ENCODE data around the gene ARHGEF28. TPM values are rescaled to one million over a fixed set of nuclear protein-coding genes. Genes with fewer than 3 reads are reported as not detected.

ARHGEF28 gene
- polyA plus RNA-seq, 1 donor from 2014 or later, result not detected

DNA sequence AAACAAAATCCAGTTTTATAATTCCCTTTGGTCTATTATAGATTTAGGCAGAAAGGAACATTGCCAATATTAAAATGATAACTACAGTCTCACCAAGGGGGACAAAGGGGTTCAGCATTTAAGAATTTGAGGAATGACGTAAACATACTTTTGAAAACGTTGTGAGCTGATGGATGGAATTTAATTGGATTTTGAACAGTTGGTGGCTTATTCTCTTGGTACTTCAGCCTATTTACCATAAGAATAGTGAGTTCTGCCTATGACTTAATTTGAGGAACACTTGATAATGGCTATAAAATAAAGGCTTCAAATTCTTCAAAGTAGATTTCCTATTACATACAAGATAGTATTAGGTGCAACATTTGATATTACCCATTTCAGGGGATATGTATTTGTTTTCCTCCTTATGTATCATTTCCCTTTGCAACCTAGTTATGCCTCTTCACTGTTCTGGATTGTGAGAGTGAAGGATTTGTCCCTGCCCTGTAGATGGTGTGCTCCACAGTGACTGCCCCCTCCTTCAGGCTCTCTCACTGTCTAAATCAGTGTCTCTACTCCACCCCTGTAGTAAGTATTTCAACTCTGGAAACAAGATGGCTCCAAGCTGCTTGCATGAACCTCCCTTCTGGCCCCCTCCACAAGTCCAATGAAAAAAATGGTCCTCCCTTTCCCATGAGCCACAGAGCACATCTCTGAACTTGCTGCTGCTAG lies 225.6 kb downstream of the ARHGEF28 start:
- Histone ChIP-seq H3K9ac (ENCODE audit: low read length) (no peak overlapping the region), H3K79me2 (replicated peaks; ENCODE audit: insufficient read depth, low read length) (no peaks in the 10 kb centered on the region), H3K27ac (ENCODE audit: low read length) (no peak overlapping the region), H2AFZ (ENCODE audit: low read depth, low read length) (no peak overlapping the region), H3K4me2 (ENCODE audit: low read length) (no peak overlapping the region), H3K4me3 (ENCODE audit: low read length) (no peak overlapping the region), H3K9me3 (ENCODE audit: low read length) (no peaks in the 10 kb centered on the region), H3K27me3 (ENCODE audit: insufficient read depth, low read depth, low read length) (no peaks in the 10 kb centered on the region), H3K36me3 (ENCODE audit: insufficient read depth, low read length) (no peaks in the 10 kb centered on the region), H3F3A (ENCODE audit: insufficient read depth, low read length, poor library complexity, severe bottlenecking) (no peaks in the 10 kb centered on the region), H3K9me2 (ENCODE audit: insufficient read depth, low read length) (no peaks in the 10 kb centered on the region), H4K20me1 (ENCODE audit: insufficient read depth) (no peaks in the 10 kb centered on the region)
- TF ChIP-seq SMC3 (conservative IDR thresholded peaks at IDR 0.05; ENCODE audit: poor library complexity) (no peak), EZH2 (IDR thresholded peaks at IDR 0.05; ENCODE audit: borderline replicate concordance, insufficient read depth, low read length, poor library complexity, severe bottlenecking) (no peak), MXI1 (conservative IDR thresholded peaks at IDR 0.05; ENCODE audit: poor library complexity, severe bottlenecking) (no peak), RAD21 (conservative IDR thresholded peaks at IDR 0.05) (no peak), POLR2AphosphoS5 (IDR thresholded peaks at IDR 0.05) (no peak), TAF1 (IDR thresholded peaks at IDR 0.05; ENCODE audit: low read depth) (no peak), EP300 (conservative IDR thresholded peaks at IDR 0.05; ENCODE audit: poor library complexity, severe bottlenecking) (no peak)
- TF ChIP-seq, protein P1, sequence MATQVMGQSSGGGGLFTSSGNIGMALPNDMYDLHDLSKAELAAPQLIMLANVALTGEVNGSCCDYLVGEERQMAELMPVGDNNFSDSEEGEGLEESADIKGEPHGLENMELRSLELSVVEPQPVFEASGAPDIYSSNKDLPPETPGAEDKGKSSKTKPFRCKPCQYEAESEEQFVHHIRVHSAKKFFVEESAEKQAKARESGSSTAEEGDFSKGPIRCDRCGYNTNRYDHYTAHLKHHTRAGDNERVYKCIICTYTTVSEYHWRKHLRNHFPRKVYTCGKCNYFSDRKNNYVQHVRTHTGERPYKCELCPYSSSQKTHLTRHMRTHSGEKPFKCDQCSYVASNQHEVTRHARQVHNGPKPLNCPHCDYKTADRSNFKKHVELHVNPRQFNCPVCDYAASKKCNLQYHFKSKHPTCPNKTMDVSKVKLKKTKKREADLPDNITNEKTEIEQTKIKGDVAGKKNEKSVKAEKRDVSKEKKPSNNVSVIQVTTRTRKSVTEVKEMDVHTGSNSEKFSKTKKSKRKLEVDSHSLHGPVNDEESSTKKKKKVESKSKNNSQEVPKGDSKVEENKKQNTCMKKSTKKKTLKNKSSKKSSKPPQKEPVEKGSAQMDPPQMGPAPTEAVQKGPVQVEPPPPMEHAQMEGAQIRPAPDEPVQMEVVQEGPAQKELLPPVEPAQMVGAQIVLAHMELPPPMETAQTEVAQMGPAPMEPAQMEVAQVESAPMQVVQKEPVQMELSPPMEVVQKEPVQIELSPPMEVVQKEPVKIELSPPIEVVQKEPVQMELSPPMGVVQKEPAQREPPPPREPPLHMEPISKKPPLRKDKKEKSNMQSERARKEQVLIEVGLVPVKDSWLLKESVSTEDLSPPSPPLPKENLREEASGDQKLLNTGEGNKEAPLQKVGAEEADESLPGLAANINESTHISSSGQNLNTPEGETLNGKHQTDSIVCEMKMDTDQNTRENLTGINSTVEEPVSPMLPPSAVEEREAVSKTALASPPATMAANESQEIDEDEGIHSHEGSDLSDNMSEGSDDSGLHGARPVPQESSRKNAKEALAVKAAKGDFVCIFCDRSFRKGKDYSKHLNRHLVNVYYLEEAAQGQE (IDR thresholded peaks at IDR 0.05; ENCODE audit: borderline replicate concordance), result no peak
- TF ChIP-seq, protein P2, sequence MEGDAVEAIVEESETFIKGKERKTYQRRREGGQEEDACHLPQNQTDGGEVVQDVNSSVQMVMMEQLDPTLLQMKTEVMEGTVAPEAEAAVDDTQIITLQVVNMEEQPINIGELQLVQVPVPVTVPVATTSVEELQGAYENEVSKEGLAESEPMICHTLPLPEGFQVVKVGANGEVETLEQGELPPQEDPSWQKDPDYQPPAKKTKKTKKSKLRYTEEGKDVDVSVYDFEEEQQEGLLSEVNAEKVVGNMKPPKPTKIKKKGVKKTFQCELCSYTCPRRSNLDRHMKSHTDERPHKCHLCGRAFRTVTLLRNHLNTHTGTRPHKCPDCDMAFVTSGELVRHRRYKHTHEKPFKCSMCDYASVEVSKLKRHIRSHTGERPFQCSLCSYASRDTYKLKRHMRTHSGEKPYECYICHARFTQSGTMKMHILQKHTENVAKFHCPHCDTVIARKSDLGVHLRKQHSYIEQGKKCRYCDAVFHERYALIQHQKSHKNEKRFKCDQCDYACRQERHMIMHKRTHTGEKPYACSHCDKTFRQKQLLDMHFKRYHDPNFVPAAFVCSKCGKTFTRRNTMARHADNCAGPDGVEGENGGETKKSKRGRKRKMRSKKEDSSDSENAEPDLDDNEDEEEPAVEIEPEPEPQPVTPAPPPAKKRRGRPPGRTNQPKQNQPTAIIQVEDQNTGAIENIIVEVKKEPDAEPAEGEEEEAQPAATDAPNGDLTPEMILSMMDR (IDR thresholded peaks at IDR 0.05; ENCODE audit: poor library complexity, severe bottlenecking), result no peak

DNA sequence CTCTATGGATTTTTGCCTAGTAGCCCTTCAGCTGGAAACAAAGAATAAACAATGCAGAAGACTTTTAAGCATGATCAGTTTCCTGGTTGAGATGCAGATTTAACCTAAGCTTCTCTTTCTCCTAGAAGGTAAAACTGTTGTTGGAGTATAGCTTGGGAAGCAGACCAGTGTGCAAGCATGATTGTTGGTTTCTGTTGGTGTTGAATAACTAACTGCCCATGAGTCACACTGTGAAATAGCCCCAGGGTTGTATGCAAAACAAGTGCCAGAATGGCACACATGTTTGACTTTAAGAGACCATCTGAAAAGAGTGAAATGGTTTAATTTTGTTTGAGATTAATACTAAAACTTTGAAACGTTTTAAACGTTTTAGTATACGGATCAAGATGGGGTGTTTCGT lies 227.1 kb downstream of the ARHGEF28 start:
- Histone ChIP-seq H3K27me3 (ENCODE audit: insufficient read depth, low read depth, low read length) (no peaks in the 10 kb centered on the region), H3K27ac (ENCODE audit: low read length) (no peak overlapping the region), H4K20me1 (ENCODE audit: insufficient read depth) (no peaks in the 10 kb centered on the region), H3K4me2 (ENCODE audit: low read length) (no peak overlapping the region), H2AFZ (ENCODE audit: low read depth, low read length) (no peak overlapping the region), H3K9me3 (ENCODE audit: low read length) (no peaks in the 10 kb centered on the region), H3K4me3 (ENCODE audit: low read length) (no peak overlapping the region), H3K9me2 (ENCODE audit: insufficient read depth, low read length) (no peaks in the 10 kb centered on the region), H3K36me3 (ENCODE audit: insufficient read depth, low read length) (no peaks in the 10 kb centered on the region), H3K79me2 (replicated peaks; ENCODE audit: insufficient read depth, low read length) (no peaks in the 10 kb centered on the region), H3K9ac (ENCODE audit: low read length) (no peak overlapping the region), H3F3A (ENCODE audit: insufficient read depth, low read length, poor library complexity, severe bottlenecking) (no peaks in the 10 kb centered on the region)
- TF ChIP-seq POLR2AphosphoS5 (IDR thresholded peaks at IDR 0.05), result no peak
- TF ChIP-seq, protein P1 (IDR thresholded peaks at IDR 0.05; ENCODE audit: borderline replicate concordance), result no peak
- TF ChIP-seq, protein P2 (IDR thresholded peaks at IDR 0.05; ENCODE audit: poor library complexity, severe bottlenecking), result no peak
- no peak for TF ChIP-seq SMC3 (conservative IDR thresholded peaks at IDR 0.05; ENCODE audit: poor library complexity)
- TF ChIP-seq EZH2 (IDR thresholded peaks at IDR 0.05; ENCODE audit: borderline replicate concordance, insufficient read depth, low read length, poor library complexity, severe bottlenecking), result no peak
- TF ChIP-seq TAF1 (IDR thresholded peaks at IDR 0.05; ENCODE audit: low read depth), result no peak
- TF ChIP-seq MXI1 (conservative IDR thresholded peaks at IDR 0.05; ENCODE audit: poor library complexity, severe bottlenecking), result no peak
- TF ChIP-seq RAD21 (conservative IDR thresholded peaks at IDR 0.05), result no peak
- no peak for TF ChIP-seq EP300 (conservative IDR thresholded peaks at IDR 0.05; ENCODE audit: poor library complexity, severe bottlenecking)

Measured in neural cell (in vitro differentiated cells).